LNCaP clone FGC (cell line): Measurements from ENCODE around the gene MYCBPAP.
A peak's percentile ranks its signal among the peaks of the same experiment; 100 is the strongest.

Experiments
- DNase-seq: peaks from one replicate; pipeline ENCODE4 v3.0.0-alpha.2; 2011; ENCODE audit warnings: low read depth
- H3K4me3 ChIP-seq: 2 replicates; pipeline ENCODE4 v1.5.1; 2011; ENCODE audit warnings: mild to moderate bottlenecking, low read depth, low read length, control low read depth
- CTCF ChIP-seq: IDR thresholded peaks from 2 replicates; pipeline ENCODE4 v1.5.1; 2012; ENCODE audit warnings: mild to moderate bottlenecking; ENCODE audit not compliant: control insufficient read depth, insufficient read depth; ENCODE audit errors: extremely low read depth

Gene MYCBPAP

GRCh38 chr17:50499721-50500120 lies 8.5 kb upstream of the MYCBPAP start:
- DNase-seq = no peak
- TF ChIP-seq CTCF = no peak
- H3K4me3 ChIP-seq = no peak overlapping the region

GRCh38 chr17:50501054-50501453 lies 7.2 kb upstream of the MYCBPAP start:
- DNase-seq = no peak
- H3K4me3 ChIP-seq = no peak overlapping the region
- TF ChIP-seq CTCF = peak; percentile 48

- no peak overlapping the region for H3K4me3 ChIP-seq
- DNase-seq = no peak
- TF ChIP-seq CTCF = no peak
Observed at GRCh38 chr17:50502301-50502990, 5.8 kb upstream of the MYCBPAP start.

GRCh38 chr17:50505591-50506130 lies 2.6 kb upstream of the MYCBPAP start:
- no peak overlapping the region for H3K4me3 ChIP-seq
- no peak for TF ChIP-seq CTCF
- no peak for DNase-seq

- no peak for DNase-seq
- no peak overlapping the region for H3K4me3 ChIP-seq
- TF ChIP-seq CTCF = no peak
Observed at GRCh38 chr17:50506298-50506697, 1.9 kb upstream of the MYCBPAP start.

GRCh38 chr17:50508573-50509460 lies 578 bp downstream of the MYCBPAP start:
- TF ChIP-seq CTCF = no peak
- no peak for DNase-seq
- no peak overlapping the region for H3K4me3 ChIP-seq
